ENCODE data around the gene ARPP21.

The ARPP21 gene

GRCh38 chr3:35737934-35738706 lies 98.8 kb downstream of the ARPP21 start:
- no peak overlapping the region for H3K4me3 ChIP-seq (replicated peaks; ENCODE audit: low read depth, low read length)
- no peak for DNase-seq (ENCODE audit: low read depth)

GRCh38 chr3:35739181-35739809 lies 100.0 kb downstream of the ARPP21 start:
- DNase-seq (ENCODE audit: low read depth) = peak; percentile 16
- TF ChIP-seq CTCF (IDR thresholded peaks at IDR 0.05; ENCODE audit: low read length, missing control alignments) = no peak
- no peak overlapping the region for H3K4me3 ChIP-seq (replicated peaks; ENCODE audit: low read depth, low read length)

More at GRCh38 chr3:35737934-35738706, 98.8 kb downstream of the ARPP21 start:
- no peak for TF ChIP-seq CTCF (IDR thresholded peaks at IDR 0.05; ENCODE audit: low read length, missing control alignments)

- TF ChIP-seq CTCF (IDR thresholded peaks at IDR 0.05; ENCODE audit: low read length, missing control alignments) = no peak
- DNase-seq (ENCODE audit: low read depth) = no peak
- H3K4me3 ChIP-seq (replicated peaks; ENCODE audit: low read depth, low read length) = no peak overlapping the region
Measured at GRCh38 chr3:35739964-35740527, 100.7 kb downstream of the ARPP21 start.

DNA sequence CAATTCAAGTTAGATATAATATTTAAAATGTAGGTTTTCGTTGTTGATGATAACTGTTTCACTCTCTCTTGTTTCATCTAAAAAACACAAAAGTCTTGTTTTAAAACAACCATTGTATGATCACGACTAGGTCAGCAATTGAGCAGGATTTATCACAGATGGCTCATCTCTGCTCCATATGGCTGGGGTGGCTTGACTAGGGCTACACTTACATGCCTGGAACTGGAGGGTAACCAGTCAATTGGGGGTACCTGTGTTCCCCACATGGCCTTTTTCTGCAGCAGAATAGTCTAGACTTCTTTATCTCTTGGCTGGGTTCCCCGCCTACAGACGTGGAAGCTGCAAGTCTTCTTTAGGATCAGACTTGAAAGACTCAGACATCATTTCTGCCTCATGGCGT lies 103.9 kb downstream of the ARPP21 start:
- no peak for DNase-seq (ENCODE audit: low read depth)
- TF ChIP-seq CTCF (IDR thresholded peaks at IDR 0.05; ENCODE audit: low read length, missing control alignments) = no peak
- no peak overlapping the region for H3K4me3 ChIP-seq (replicated peaks; ENCODE audit: low read depth, low read length)

GRCh38 chr3:35744419-35744818 lies 105.1 kb downstream of the ARPP21 start:
- H3K4me3 ChIP-seq (replicated peaks; ENCODE audit: low read depth, low read length) = no peak overlapping the region
- DNase-seq (ENCODE audit: low read depth) = no peak
- no peak for TF ChIP-seq CTCF (IDR thresholded peaks at IDR 0.05; ENCODE audit: low read length, missing control alignments)

GRCh38 chr3:35745351-35745750 lies 106.0 kb downstream of the ARPP21 start:
- no peak overlapping the region for H3K4me3 ChIP-seq (replicated peaks; ENCODE audit: low read depth, low read length)
- no peak for DNase-seq (ENCODE audit: low read depth)
- no peak for TF ChIP-seq CTCF (IDR thresholded peaks at IDR 0.05; ENCODE audit: low read length, missing control alignments)
